ENCODE results near the gene PTPN1.

DNA sequence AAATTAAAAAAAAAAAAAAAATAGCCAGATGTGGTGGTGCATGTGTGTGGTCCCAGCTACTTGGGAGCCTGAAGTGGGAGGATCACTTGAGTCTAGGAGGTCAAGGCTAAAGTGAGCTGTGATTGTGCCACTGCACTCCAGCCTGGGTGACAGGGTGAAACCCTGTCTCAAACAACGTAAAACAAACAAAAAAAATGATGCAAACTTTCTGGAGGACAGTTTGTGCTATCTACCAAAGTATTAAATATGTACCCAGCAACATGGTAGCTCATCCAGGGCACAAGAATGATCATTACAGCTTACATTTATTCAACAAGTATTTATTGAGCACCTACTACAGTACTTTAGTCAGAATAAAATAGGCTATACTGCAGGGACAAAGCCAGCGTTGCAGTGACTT lies 40.4 kb upstream of the PTPN1 start:
- TF ChIP-seq, protein P1, sequence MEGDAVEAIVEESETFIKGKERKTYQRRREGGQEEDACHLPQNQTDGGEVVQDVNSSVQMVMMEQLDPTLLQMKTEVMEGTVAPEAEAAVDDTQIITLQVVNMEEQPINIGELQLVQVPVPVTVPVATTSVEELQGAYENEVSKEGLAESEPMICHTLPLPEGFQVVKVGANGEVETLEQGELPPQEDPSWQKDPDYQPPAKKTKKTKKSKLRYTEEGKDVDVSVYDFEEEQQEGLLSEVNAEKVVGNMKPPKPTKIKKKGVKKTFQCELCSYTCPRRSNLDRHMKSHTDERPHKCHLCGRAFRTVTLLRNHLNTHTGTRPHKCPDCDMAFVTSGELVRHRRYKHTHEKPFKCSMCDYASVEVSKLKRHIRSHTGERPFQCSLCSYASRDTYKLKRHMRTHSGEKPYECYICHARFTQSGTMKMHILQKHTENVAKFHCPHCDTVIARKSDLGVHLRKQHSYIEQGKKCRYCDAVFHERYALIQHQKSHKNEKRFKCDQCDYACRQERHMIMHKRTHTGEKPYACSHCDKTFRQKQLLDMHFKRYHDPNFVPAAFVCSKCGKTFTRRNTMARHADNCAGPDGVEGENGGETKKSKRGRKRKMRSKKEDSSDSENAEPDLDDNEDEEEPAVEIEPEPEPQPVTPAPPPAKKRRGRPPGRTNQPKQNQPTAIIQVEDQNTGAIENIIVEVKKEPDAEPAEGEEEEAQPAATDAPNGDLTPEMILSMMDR (IDR thresholded peaks at IDR 0.05; ENCODE audit: low read depth, low read length, poor library complexity, severe bottlenecking): no peak
- no peak for TF ChIP-seq EZH2phosphoT487 (IDR thresholded peaks at IDR 0.05; ENCODE audit: borderline replicate concordance, low read length)

All from DOHH2 (cell line).